IMR-90 (cell line): ENCODE results near the gene SCAF1. TPM values are rescaled to one million over a fixed set of nuclear protein-coding genes. Genes with fewer than 3 reads are reported as not detected.

Experiments used
- ATAC-seq: fragments of 200-7000 bp; cut with Tn5 transposase; 2 replicates; pipeline ENCODE4 v1.9.1; 2020; ENCODE audit warnings: low read depth, mild to moderate bottlenecking, moderate library complexity
- BruUV-seq: library from RNA; stranded (reverse); fragments of 400-500 nt; replicated peaks from 2 replicates; lab custom pipeline; 2021; lab: Mats Ljungman, UMichigan
- CTCF ChIA-PET: fragments of 300-600 bp; formaldehyde crosslinking; extraction: SDS; loops from one replicate; lab custom pipeline; 2021; ENCODE audit warnings: antibody characterized with exemption; lab: Yijun Ruan, JAX
- POLR2A ChIA-PET: fragments of 300-600 bp; sonication (Branson Sonifier 250); formaldehyde crosslinking; loops from one replicate; lab custom pipeline; 2022; ENCODE audit warnings: antibody characterized with exemption; ENCODE audit not compliant: unreplicated experiment; lab: Charles Lee
- DNase-seq: peaks from one replicate; pipeline ENCODE4 v3.0.0; 2013
- H2AFZ ChIP-seq: replicated peaks from 2 replicates; pipeline ENCODE3; 2013; ENCODE audit warnings: low read length, mild to moderate bottlenecking; ENCODE audit not compliant: poor library complexity
- H2AK5ac ChIP-seq: 2 replicates; pipeline ENCODE4 v1.6.1; 2013; ENCODE audit warnings: low read depth, low read length, inconsistent platforms
- H2AK9ac ChIP-seq: replicated peaks from 2 replicates; pipeline ENCODE3; 2013; ENCODE audit warnings: mild to moderate bottlenecking, low read depth, low read length, moderate library complexity; ENCODE audit not compliant: poor library complexity
- H2BK120ac ChIP-seq: 2 replicates; pipeline ENCODE4 v1.6.1; 2013; ENCODE audit warnings: low read depth, low read length, inconsistent platforms
- H2BK15ac ChIP-seq: 3 replicates; pipeline ENCODE4 v1.6.1; 2013; ENCODE audit warnings: low read depth, low read length, inconsistent platforms
- H2BK20ac ChIP-seq: 2 replicates; pipeline ENCODE4 v1.6.1; 2013; ENCODE audit warnings: low read depth, mild to moderate bottlenecking, inconsistent platforms, low read length, moderate library complexity
- H2BK5ac ChIP-seq: 2 replicates; pipeline ENCODE4 v1.6.1; 2013; ENCODE audit warnings: mild to moderate bottlenecking, low read depth, low read length, inconsistent platforms; ENCODE audit not compliant: poor library complexity, severe bottlenecking
- H3K14ac ChIP-seq: replicated peaks from 2 replicates; pipeline ENCODE4 v1.6.1; 2013; ENCODE audit warnings: low read depth, low read length, inconsistent platforms
- H3K18ac ChIP-seq: 2 replicates; pipeline ENCODE4 v1.6.1; 2013; ENCODE audit warnings: low read depth, low read length, control low read depth
- H3K23ac ChIP-seq: 2 replicates; pipeline ENCODE4 v1.6.1; 2013; ENCODE audit warnings: low read depth, low read length, inconsistent platforms
- H3K27ac ChIP-seq: 2 replicates; pipeline ENCODE4 v1.5.1; 2013; ENCODE audit warnings: mild to moderate bottlenecking, control low read depth, low read length; ENCODE audit not compliant: insufficient read depth
- H3K27me3 ChIP-seq: 2 replicates; pipeline ENCODE4 v1.6.1; 2013; ENCODE audit warnings: low read length; ENCODE audit not compliant: control insufficient read depth, insufficient read depth
- H3K36me3 ChIP-seq: 2 replicates; pipeline ENCODE4 v1.6.1; 2013; ENCODE audit warnings: low read length, mixed read lengths; ENCODE audit not compliant: control insufficient read depth, insufficient read depth
- H3K4ac ChIP-seq: 2 replicates; pipeline ENCODE4 v1.6.1; 2013; ENCODE audit warnings: low read depth, low read length, inconsistent platforms
- H3K4me1 ChIP-seq: 2 replicates; pipeline ENCODE4 v1.6.1; 2013; ENCODE audit warnings: low read length, mixed read lengths; ENCODE audit not compliant: control insufficient read depth, insufficient read depth
- H3K4me2 ChIP-seq: 2 replicates; pipeline ENCODE4 v1.6.1; 2013; ENCODE audit warnings: low read depth, mild to moderate bottlenecking, control low read depth, low read length, moderate library complexity
- H3K4me3 ChIP-seq: 2 replicates; pipeline ENCODE4 v1.5.1; 2013; ENCODE audit warnings: low read depth, mild to moderate bottlenecking, control low read depth, low read length, moderate library complexity; ENCODE audit not compliant: insufficient read depth
- H3K56ac ChIP-seq: 2 replicates; pipeline ENCODE4 v1.6.1; 2013; ENCODE audit warnings: low read length, inconsistent platforms; ENCODE audit not compliant: insufficient read depth; ENCODE audit errors: extremely low read depth
- H3K79me1 ChIP-seq, 2 experiments: 2 replicates each; pipeline ENCODE4 v1.6.1; 2013; ENCODE audit warnings: low read length in 2 of 2, inconsistent platforms in 1 of 2, low read depth in 1 of 2
- H3K9ac ChIP-seq: 2 replicates; pipeline ENCODE4 v1.6.1; 2013; ENCODE audit warnings: low read depth, low read length, control low read depth
- H3K9me1 ChIP-seq: 2 replicates; pipeline ENCODE4 v1.6.1; 2013; ENCODE audit warnings: low read length, inconsistent platforms; ENCODE audit not compliant: insufficient read depth
- H3K9me3 ChIP-seq: 2 replicates; pipeline ENCODE4 v1.6.1; 2013; ENCODE audit warnings: low read length; ENCODE audit not compliant: control insufficient read depth, insufficient read depth
- H4K20me1 ChIP-seq: 2 replicates; pipeline ENCODE4 v1.6.1; 2013; ENCODE audit warnings: low read length, inconsistent platforms; ENCODE audit not compliant: insufficient read depth
- H4K5ac ChIP-seq: 2 replicates; pipeline ENCODE4 v1.6.1; 2013; ENCODE audit warnings: mild to moderate bottlenecking, low read depth, low read length, control low read depth
- H4K8ac ChIP-seq, 2 experiments: 2 replicates each; pipeline ENCODE4 v1.6.1; 2013; ENCODE audit warnings: low read depth in 2 of 2, low read length in 2 of 2, control low read depth in 1 of 2, inconsistent platforms in 1 of 2
- H4K91ac ChIP-seq: 2 replicates; pipeline ENCODE4 v1.6.1; 2013; ENCODE audit warnings: low read depth, low read length, inconsistent platforms; ENCODE audit not compliant: insufficient read depth
- BHLHE40 ChIP-seq: fragments of 150-350 bp; IDR thresholded peaks from 2 replicates; pipeline ENCODE4 v1.6.1; 2016; ENCODE audit warnings: mild to moderate bottlenecking, low read depth, low read length
- CEBPB ChIP-seq: IDR thresholded peaks from 2 replicates; pipeline ENCODE4 v1.6.1; 2012; ENCODE audit warnings: low read depth, low read length, improper control_type of control experiment
- CHD1 ChIP-seq: IDR thresholded peaks from 2 replicates; pipeline ENCODE4 v1.6.1; 2012; ENCODE audit warnings: low read depth, low read length, improper control_type of control experiment
- FOS ChIP-seq: fragments of 150-350 bp; IDR thresholded peaks from 2 replicates; pipeline ENCODE4 v1.6.1; 2016; ENCODE audit warnings: low read depth, low read length
- MAFK ChIP-seq: IDR thresholded peaks from 2 replicates; pipeline ENCODE4 v1.6.1; 2012; ENCODE audit warnings: low read depth, low read length, improper control_type of control experiment
- MAZ ChIP-seq: IDR thresholded peaks from 2 replicates; pipeline ENCODE4 v1.6.1; 2012; ENCODE audit warnings: low read depth, mild to moderate bottlenecking, low read length, improper control_type of control experiment, moderate library complexity, borderline replicate concordance
- MXI1 ChIP-seq: IDR thresholded peaks from 2 replicates; pipeline ENCODE4 v1.6.1; 2012; ENCODE audit warnings: low read depth, mild to moderate bottlenecking, low read length, moderate library complexity, borderline replicate concordance
- NFE2L2 ChIP-seq: fragments of 150-350 bp; IDR thresholded peaks from 2 replicates; pipeline ENCODE4 v1.6.1; 2016; ENCODE audit warnings: low read depth, mild to moderate bottlenecking, low read length
- POLR2A ChIP-seq: IDR thresholded peaks from 2 replicates; pipeline ENCODE4 v1.6.1; 2012; ENCODE audit warnings: mild to moderate bottlenecking, low read depth, low read length
- RAD21 ChIP-seq: IDR thresholded peaks from 2 replicates; pipeline ENCODE4 v1.6.1; 2012; ENCODE audit warnings: low read length, improper control_type of control experiment
- RCOR1 ChIP-seq: IDR thresholded peaks from 2 replicates; pipeline ENCODE4 v1.6.1; 2012; ENCODE audit warnings: mild to moderate bottlenecking, low read length, improper control_type of control experiment; ENCODE audit not compliant: insufficient replicate concordance
- RFX5 ChIP-seq: IDR thresholded peaks from 2 replicates; pipeline ENCODE4 v1.8.0; 2012; ENCODE audit warnings: low read depth, mild to moderate bottlenecking, low read length, moderate library complexity
- SMC3 ChIP-seq: fragments of 150-350 bp; IDR thresholded peaks from 2 replicates; pipeline ENCODE4 v1.6.1; 2016; ENCODE audit warnings: low read depth, mild to moderate bottlenecking, antibody characterized with exemption, low read length, moderate library complexity
- WGBS, 2 experiments: methylation state at CpG; one replicate each; pipeline versions ENCODE4 v1.1.5 to v1.1.7; 2013; ENCODE audit warnings: missing lambda C conversion rate in 2 of 2; ENCODE audit not compliant: insufficient read length in 1 of 2; ENCODE audit errors: extremely low coverage in 2 of 2; 5-methylcytosine and 5-hydroxymethylcytosine counted together
- dilution Hi-C: fragments of 300-500 bp; cut with HindIII; formaldehyde crosslinking; loops from one replicate; pipeline ENCODE4 v1.14.3; 2018; ENCODE audit warnings: low sequenced_read_pairs; ENCODE audit not compliant: unreplicated experiment
- in situ Hi-C: fragments of 300-500 bp; cut with MboI; formaldehyde crosslinking; loops from 3 replicates; pipeline ENCODE4 v1.14.3; 2019; ENCODE audit warnings: low sequenced_read_pairs, inconsistent platforms, mixed read lengths
- intact Hi-C: fragments of 100-400 bp; cut with micrococcal nuclease; formaldehyde crosslinking; loops from 2 replicates; pipeline ENCODE4 v1.10.0; 2022
- polyA plus RNA-seq, 3 experiments: library from polyadenylated mRNA; depleted of rRNA; stranded (reverse); fragments of >200 nt; gene quantifications; 2 replicates each; pipeline ENCODE4 v1.2.3, GENCODE V29; 2012; ENCODE audit warnings: low replicate concordance in 1 of 3
- total RNA-seq: library from RNA; depleted of rRNA; stranded (reverse); fragments of >200 nt; gene quantifications from 2 replicates; pipeline ENCODE4 v1.2.3, GENCODE V29; 2012
- TF ChIP-seq, protein P1 (sequence below): conservative IDR thresholded peaks from 2 replicates; pipeline ENCODE4 v1.5.1; 2012; ENCODE audit warnings: mild to moderate bottlenecking, low read depth, low read length, improper control_type of control experiment
- TF ChIP-seq, protein P2 (sequence below): fragments of 150-350 bp; IDR thresholded peaks from 2 replicates; pipeline ENCODE4 v1.6.1; 2017; ENCODE audit warnings: mild to moderate bottlenecking, antibody characterized with exemption, low read length, low read depth
- TF ChIP-seq, protein P3 (sequence below): fragments of 150-350 bp; IDR thresholded peaks from 2 replicates; pipeline ENCODE4 v1.6.1; 2016; ENCODE audit warnings: low read depth, mild to moderate bottlenecking, low read length, moderate library complexity, borderline replicate concordance

Gene SCAF1
- total and polyA plus RNA-seq, 2 of the 4 experiments (the other 2 are of a cell fraction), result 2.2 to 14.8 TPM

DNA sequence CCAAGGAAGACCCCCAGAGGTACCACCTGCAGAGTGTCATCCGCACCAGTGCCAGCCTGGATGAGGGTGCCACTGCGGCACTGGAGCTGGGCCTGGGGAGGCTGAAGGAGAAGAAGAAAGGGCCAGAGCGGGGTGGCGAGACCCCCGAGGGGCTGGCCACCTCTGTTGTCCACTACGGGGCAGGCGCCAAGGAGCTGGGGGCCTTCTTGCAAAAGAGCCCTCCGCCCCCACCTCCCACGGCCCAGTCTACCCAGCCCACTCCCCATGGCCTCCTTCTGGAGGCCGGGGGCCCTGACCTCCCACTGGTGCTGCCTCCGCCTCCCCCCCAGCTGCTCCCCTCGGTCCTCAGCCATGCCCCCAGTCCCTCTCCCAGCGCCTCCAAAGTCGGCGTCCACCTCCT lies 45.6 kb upstream of the SCAF1 start:
- Histone ChIP-seq H4K20me1 (peaks cover 42% of the 10 kb centered on the region), H2AK5ac (no peak overlapping the region), H3K56ac (no peak overlapping the region), H3K9ac (no peak overlapping the region), H3K4me2 (no peak overlapping the region), H3K27me3 (no peaks in the 10 kb centered on the region), H2AK9ac (no peak overlapping the region), H2AFZ (no peak overlapping the region), H4K91ac (no peak overlapping the region), H3K14ac (no peak overlapping the region), H4K5ac (no peak overlapping the region), H3K4me1 (peaks cover 7% of the 10 kb centered on the region; the same call in 1 of the 2 replicates), H3K27ac (no peak overlapping the region), H3K4me3 (no peak overlapping the region), H3K9me1 (peaks cover 3% of the 10 kb centered on the region; the same call in 1 of the 2 replicates), H2BK20ac (no peak overlapping the region), H3K9me3 (no peaks in the 10 kb centered on the region), H2BK120ac (no peak overlapping the region), H2BK5ac (no peak overlapping the region), H3K4ac (no peak overlapping the region), H3K36me3 (peaks cover 57% of the 10 kb centered on the region), H2BK15ac (no peak overlapping the region), H3K23ac (no peak overlapping the region), H3K79me1 (peaks cover 18 to 47% of the 10 kb centered on the region in 2 experiments), H3K18ac (no peak overlapping the region), H4K8ac (no peak overlapping the region)
- BruUV-seq, result no TSS peak
- CTCF ChIA-PET, result no interaction called here
- TF ChIP-seq MAZ (no peak), MAFK (no peak), MXI1 (no peak), POLR2A (no peak), RFX5 (no peak), CHD1 (no peak), FOS (no peak), NFE2L2 (no peak), RCOR1 (no peak), BHLHE40 (no peak), CEBPB (no peak), SMC3 (no peak), RAD21 (no peak)
- TF ChIP-seq, protein P1, sequence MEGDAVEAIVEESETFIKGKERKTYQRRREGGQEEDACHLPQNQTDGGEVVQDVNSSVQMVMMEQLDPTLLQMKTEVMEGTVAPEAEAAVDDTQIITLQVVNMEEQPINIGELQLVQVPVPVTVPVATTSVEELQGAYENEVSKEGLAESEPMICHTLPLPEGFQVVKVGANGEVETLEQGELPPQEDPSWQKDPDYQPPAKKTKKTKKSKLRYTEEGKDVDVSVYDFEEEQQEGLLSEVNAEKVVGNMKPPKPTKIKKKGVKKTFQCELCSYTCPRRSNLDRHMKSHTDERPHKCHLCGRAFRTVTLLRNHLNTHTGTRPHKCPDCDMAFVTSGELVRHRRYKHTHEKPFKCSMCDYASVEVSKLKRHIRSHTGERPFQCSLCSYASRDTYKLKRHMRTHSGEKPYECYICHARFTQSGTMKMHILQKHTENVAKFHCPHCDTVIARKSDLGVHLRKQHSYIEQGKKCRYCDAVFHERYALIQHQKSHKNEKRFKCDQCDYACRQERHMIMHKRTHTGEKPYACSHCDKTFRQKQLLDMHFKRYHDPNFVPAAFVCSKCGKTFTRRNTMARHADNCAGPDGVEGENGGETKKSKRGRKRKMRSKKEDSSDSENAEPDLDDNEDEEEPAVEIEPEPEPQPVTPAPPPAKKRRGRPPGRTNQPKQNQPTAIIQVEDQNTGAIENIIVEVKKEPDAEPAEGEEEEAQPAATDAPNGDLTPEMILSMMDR, result no peak
- TF ChIP-seq, protein P2, sequence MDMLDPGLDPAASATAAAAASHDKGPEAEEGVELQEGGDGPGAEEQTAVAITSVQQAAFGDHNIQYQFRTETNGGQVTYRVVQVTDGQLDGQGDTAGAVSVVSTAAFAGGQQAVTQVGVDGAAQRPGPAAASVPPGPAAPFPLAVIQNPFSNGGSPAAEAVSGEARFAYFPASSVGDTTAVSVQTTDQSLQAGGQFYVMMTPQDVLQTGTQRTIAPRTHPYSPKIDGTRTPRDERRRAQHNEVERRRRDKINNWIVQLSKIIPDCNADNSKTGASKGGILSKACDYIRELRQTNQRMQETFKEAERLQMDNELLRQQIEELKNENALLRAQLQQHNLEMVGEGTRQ, result no peak
- TF ChIP-seq, protein P3, sequence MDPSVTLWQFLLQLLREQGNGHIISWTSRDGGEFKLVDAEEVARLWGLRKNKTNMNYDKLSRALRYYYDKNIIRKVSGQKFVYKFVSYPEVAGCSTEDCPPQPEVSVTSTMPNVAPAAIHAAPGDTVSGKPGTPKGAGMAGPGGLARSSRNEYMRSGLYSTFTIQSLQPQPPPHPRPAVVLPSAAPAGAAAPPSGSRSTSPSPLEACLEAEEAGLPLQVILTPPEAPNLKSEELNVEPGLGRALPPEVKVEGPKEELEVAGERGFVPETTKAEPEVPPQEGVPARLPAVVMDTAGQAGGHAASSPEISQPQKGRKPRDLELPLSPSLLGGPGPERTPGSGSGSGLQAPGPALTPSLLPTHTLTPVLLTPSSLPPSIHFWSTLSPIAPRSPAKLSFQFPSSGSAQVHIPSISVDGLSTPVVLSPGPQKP, result no peak
- in situ Hi-C loops (no loop called here), intact Hi-C loops (no loop called here), dilution Hi-C loops (no loop called here)
- POLR2A ChIA-PET, result no interaction called here
- ATAC-seq, result no peak
- WGBS, 2 experiments, result 100% methylated on average over 2 of the region's 15 CpGs; no CpG with 5 or more reads in 1 of the 2 experiments
- DNase-seq, result no peak
